GM19023 (cell line): Measurements from ENCODE around the gene RBKS.

Experiments
- ATAC-seq: cut with Tn5 transposase; IDR thresholded peaks from one replicate; pipeline ENCODE4 v1.9.1; 2021; ENCODE audit warnings: mild to moderate bottlenecking, moderate library complexity; ENCODE audit not compliant: unreplicated experiment

The RBKS gene

GRCh38 chr2:27738349-27739057, 151.7 kb downstream of the RBKS start:
- ATAC-seq: no peak

DNA sequence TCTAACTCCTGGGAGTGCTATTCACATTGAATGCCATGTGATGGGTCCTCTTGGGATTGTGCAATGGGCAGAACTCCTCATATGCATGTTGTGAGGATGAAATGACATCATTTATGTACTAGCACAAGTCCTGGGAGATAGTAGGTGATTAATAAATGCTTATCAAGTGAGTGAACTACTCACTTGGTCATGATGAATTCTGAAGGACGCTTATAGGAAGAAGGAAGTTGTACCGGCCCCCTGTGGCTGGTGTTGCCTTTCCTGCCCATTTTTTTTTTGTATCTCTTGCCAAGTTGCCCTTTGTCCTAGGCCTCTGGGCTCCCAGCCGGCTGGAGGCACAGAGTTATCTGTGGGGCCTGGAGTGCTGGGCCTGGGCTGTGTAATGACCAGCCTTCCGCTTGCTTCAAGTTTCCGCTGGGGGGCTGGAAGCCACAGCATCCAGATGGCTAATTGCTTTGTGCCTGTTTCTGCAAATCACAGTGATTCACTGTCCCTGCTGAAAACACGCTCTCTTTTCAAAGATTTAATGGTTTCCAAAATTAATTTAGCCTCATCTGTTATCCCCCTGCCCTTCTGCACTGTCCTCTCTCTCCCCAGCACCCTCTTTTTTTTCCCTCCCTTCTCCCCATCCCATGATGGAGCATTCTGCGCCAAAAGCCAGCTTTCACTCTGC, 152.4 kb downstream of the RBKS start:
- ATAC-seq: no peak

GRCh38 chr2:27736890-27737204, 153.3 kb downstream of the RBKS start:
- ATAC-seq: no peak

- no peak for ATAC-seq
Measured at GRCh38 chr2:27736031-27736889, 153.9 kb downstream of the RBKS start.

GRCh38 chr2:27735263-27735904, 154.8 kb downstream of the RBKS start:
- ATAC-seq: no peak

GRCh38 chr2:27734305-27734704, 155.9 kb downstream of the RBKS start:
- no peak for ATAC-seq
